ENCODE data around the gene ACTA1.

DNA sequence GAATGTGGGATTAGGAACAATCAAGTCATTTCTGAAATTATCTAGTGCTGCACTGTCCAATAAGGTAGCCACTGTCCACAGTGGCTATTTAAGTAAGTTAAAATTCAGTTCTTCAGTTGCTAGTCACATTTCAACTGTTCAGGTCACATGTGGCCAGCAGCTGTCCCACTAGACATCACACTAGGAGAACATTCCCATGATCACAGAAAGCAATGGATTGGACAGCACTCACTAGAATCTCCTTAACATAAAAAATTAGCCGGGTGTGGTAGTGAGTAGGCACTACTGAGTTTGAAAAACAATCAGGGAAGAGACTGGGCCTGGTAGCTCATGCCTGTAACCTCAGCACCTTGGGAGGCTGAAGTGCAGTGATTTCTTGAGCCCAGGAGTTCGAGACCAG, 40.6 kb upstream of the ACTA1 start:
- TF ChIP-seq, protein P1, sequence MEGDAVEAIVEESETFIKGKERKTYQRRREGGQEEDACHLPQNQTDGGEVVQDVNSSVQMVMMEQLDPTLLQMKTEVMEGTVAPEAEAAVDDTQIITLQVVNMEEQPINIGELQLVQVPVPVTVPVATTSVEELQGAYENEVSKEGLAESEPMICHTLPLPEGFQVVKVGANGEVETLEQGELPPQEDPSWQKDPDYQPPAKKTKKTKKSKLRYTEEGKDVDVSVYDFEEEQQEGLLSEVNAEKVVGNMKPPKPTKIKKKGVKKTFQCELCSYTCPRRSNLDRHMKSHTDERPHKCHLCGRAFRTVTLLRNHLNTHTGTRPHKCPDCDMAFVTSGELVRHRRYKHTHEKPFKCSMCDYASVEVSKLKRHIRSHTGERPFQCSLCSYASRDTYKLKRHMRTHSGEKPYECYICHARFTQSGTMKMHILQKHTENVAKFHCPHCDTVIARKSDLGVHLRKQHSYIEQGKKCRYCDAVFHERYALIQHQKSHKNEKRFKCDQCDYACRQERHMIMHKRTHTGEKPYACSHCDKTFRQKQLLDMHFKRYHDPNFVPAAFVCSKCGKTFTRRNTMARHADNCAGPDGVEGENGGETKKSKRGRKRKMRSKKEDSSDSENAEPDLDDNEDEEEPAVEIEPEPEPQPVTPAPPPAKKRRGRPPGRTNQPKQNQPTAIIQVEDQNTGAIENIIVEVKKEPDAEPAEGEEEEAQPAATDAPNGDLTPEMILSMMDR (IDR thresholded peaks at IDR 0.05; ENCODE audit: borderline replicate concordance, extremely low read depth, low read length, poor library complexity, severe bottlenecking): no peak
- TF ChIP-seq EZH2 (IDR thresholded peaks at IDR 0.05; ENCODE audit: borderline replicate concordance, low read depth, low read length, severe bottlenecking): no peak

Data from DND-41 (cell line).